ENCODE results near the gene MNAT1.
A peak's percentile ranks its signal among the peaks of the same experiment; 100 is the strongest.

DNA sequence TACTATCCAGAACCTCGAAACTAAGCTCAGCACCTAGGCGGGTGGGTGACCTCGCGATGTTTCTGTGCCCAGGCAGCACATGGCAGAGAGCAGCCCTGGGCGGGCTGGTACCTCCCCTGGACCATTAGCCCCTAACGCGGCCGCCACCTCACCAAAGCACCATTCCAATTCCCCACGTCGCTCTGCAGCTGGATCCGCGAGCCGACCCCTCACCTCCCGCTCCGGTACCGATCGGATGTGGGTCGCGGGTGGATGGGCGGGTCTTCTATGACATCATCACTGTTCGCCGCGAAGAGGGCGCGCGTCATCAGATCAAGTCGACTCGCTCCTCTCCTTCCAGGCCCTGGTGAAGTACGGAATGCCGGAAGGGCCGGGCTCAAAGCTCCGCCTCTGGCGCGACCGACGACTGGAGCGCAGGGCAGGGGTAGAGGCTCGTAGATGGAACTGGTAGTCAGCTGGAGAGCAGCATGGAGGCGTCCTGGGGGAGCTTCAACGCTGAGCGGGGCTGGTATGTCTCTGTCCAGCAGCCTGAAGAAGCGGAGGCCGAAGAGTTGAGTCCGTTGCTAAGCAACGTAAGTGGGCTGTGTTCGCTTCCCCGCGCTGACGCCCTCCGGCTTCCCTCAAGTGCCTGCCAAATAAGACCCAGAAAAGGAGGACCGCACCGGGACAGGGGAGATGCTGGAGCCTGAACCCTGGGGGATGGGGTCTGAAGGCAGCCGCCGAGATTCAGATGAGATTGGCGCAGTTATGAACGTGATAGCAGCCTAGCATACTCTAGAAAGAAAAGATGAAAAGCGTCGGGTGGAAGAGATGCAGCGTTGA is 246.5 kb downstream of the MNAT1 start, which contains the start of the genes SLC38A6 and TRMT5:
- TF ChIP-seq, protein P1, sequence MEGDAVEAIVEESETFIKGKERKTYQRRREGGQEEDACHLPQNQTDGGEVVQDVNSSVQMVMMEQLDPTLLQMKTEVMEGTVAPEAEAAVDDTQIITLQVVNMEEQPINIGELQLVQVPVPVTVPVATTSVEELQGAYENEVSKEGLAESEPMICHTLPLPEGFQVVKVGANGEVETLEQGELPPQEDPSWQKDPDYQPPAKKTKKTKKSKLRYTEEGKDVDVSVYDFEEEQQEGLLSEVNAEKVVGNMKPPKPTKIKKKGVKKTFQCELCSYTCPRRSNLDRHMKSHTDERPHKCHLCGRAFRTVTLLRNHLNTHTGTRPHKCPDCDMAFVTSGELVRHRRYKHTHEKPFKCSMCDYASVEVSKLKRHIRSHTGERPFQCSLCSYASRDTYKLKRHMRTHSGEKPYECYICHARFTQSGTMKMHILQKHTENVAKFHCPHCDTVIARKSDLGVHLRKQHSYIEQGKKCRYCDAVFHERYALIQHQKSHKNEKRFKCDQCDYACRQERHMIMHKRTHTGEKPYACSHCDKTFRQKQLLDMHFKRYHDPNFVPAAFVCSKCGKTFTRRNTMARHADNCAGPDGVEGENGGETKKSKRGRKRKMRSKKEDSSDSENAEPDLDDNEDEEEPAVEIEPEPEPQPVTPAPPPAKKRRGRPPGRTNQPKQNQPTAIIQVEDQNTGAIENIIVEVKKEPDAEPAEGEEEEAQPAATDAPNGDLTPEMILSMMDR (IDR thresholded peaks at IDR 0.05), result peak in 1 of 5 experiments; percentile 54
- peak in 1 of 2 donors; percentile 44 for TF ChIP-seq POLR2A (IDR thresholded peaks at IDR 0.05)
- TF ChIP-seq EP300 (IDR thresholded peaks at IDR 0.05), result peak; percentile 72 to 94

Measured in tibial nerve (tissue), 4 donors.